ENCODE measurements around the gene RPL15. TPM values are rescaled to one million over a fixed set of nuclear protein-coding genes. Genes with fewer than 3 reads are reported as not detected.
A peak's percentile ranks its signal among the peaks of the same experiment; 100 is the strongest.

RPL15 gene
- total and polyA plus RNA-seq, 2 donors (not counting 1 experiment from before 2014, with no cell fraction given) = 2,177 to 5,195 TPM

DNA sequence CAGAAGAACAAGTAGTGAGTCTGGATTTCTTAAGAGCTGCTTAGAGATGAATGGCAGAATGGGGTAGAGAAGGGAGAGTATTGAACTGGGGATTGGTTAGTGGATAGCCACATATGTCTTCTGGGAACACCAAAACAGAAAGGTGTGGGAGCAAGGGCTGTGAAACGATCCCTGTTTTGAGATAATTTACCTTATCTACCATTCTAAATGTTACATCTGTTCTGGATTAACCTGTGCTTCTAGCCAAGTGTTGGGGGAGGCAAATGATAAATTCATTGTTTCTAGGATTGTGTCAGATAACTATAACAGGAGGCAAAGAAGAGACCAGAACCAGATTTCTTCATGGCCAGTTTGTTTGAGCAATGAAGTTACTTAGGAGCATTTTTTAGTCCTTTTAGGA is 36.6 kb downstream of the RPL15 start:
- Histone ChIP-seq H3K79me2 (ENCODE audit: control insufficient read depth, insufficient read depth, low read length) (peaks cover 92% of the 10 kb centered on the region), H3K4me1 (ENCODE audit: control insufficient read depth in 2 of 2, insufficient read depth in 2 of 2, low read length in 2 of 2) (peaks cover 47% of the 10 kb centered on the region in 2 donors), H3K36me3 (replicated peaks in 1 of 2; ENCODE audit: control extremely low read depth in 1 of 2, control insufficient read depth in 1 of 2, extremely low read depth in 1 of 2, insufficient read depth in 2 of 2, low read length in 1 of 2) (peaks cover 2 to 15% of the 10 kb centered on the region in 2 experiments), H2AFZ (ENCODE audit: insufficient read depth, low read depth, low read length, poor library complexity, severe bottlenecking) (no peak overlapping the region), H3K27me3 (replicated peaks in 1 of 4; ENCODE audit: control extremely low read depth in 1 of 4, control insufficient read depth in 3 of 4, insufficient read depth in 4 of 4, low read length in 3 of 4) (no peaks in the 10 kb centered on the region), H3K4me3 (ENCODE audit: control extremely low read depth in 1 of 5, extremely low read depth in 1 of 5, insufficient read depth in 1 of 5, low read depth in 2 of 5, low read length in 4 of 5) (no peak overlapping the region), H4K20me1 (ENCODE audit: control insufficient read depth, insufficient read depth, low read length, poor library complexity, severe bottlenecking) (peaks cover 91% of the 10 kb centered on the region), H3K9ac (ENCODE audit: low read length) (no peak overlapping the region), H3K27ac (ENCODE audit: low read length in 2 of 2) (no peak overlapping the region), H3K4me2 (replicated peaks; ENCODE audit: low read depth, low read length, poor library complexity, severe bottlenecking) (peak overlapping the region; percentile 61), H3K9me3 (ENCODE audit: control extremely low read depth in 1 of 3, control insufficient read depth in 2 of 3, insufficient read depth in 1 of 3, low read length in 2 of 3) (peaks cover 0 to 5% (median 2%) of the 10 kb centered on the region in 3 donors)
- POLR2A ChIA-PET = interaction anchor here (0.6 to 0.9 kb wide), 3 partner anchors 9 to 579 kb away, joined by 3 to 4 read pairs (median 4); partner anchors contain the start of genes NKIRAS1 and RPL15
- Mint-ChIP-seq H3K27ac (peak overlapping the region; percentile 29), H3K9me3 (ENCODE audit: insufficient read depth) (peaks cover 3% of the 10 kb centered on the region), H3K4me3 (peak overlapping the region; percentile 75), H3K4me1 (peaks cover 65% of the 10 kb centered on the region), H3K27me3 (no peaks in the 10 kb centered on the region)
- no peak for ATAC-seq (ENCODE audit: low read depth)
- DNase-seq = no peak
- CTCF ChIA-PET = interaction anchor here (0.6 to 0.9 kb wide), 5 partner anchors 65 to 1776 kb away, joined by 3 to 6 read pairs (median 3); no protein-coding TSS in a partner anchor
- no CpG with 5 or more reads among the region's 1 CpG for WGBS (ENCODE audit: insufficient coverage)
- intact Hi-C loops (cut with micrococcal nuclease) = loop anchor here (10.0 kb wide), 1 partner anchor 1831 kb away; the partner anchor contains the start of gene NGLY1
- TF ChIP-seq, protein P1, sequence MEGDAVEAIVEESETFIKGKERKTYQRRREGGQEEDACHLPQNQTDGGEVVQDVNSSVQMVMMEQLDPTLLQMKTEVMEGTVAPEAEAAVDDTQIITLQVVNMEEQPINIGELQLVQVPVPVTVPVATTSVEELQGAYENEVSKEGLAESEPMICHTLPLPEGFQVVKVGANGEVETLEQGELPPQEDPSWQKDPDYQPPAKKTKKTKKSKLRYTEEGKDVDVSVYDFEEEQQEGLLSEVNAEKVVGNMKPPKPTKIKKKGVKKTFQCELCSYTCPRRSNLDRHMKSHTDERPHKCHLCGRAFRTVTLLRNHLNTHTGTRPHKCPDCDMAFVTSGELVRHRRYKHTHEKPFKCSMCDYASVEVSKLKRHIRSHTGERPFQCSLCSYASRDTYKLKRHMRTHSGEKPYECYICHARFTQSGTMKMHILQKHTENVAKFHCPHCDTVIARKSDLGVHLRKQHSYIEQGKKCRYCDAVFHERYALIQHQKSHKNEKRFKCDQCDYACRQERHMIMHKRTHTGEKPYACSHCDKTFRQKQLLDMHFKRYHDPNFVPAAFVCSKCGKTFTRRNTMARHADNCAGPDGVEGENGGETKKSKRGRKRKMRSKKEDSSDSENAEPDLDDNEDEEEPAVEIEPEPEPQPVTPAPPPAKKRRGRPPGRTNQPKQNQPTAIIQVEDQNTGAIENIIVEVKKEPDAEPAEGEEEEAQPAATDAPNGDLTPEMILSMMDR (IDR thresholded peaks at IDR 0.05) = no peak
- TF ChIP-seq EZH2 (IDR thresholded peaks at IDR 0.05; ENCODE audit: borderline replicate concordance, insufficient read depth, low read depth, low read length, poor library complexity, severe bottlenecking) = no peak

GRCh38 chr3:23954144-23954543 is 37.2 kb downstream of the RPL15 start:
- Mint-ChIP-seq H3K27me3 (no peaks in the 10 kb centered on the region), H3K4me3 (no peak overlapping the region), H3K9me3 (ENCODE audit: insufficient read depth) (peaks cover 3% of the 10 kb centered on the region), H3K4me1 (peaks cover 64% of the 10 kb centered on the region), H3K27ac (no peak overlapping the region)
- DNase-seq (no peak), ATAC-seq (ENCODE audit: low read depth) (no peak)
- no peak overlapping the region for H3K4me3 ChIP-seq (ENCODE audit: control extremely low read depth in 1 of 5, extremely low read depth in 1 of 5, insufficient read depth in 1 of 5, low read depth in 2 of 5, low read length in 4 of 5)
- peaks cover 91% of the 10 kb centered on the region for H4K20me1 ChIP-seq (ENCODE audit: control insufficient read depth, insufficient read depth, low read length, poor library complexity, severe bottlenecking)
- WGBS (ENCODE audit: insufficient coverage) = no CpG with 5 or more reads among the region's 5 CpGs
- H3K9me3 ChIP-seq (ENCODE audit: control extremely low read depth in 1 of 3, control insufficient read depth in 2 of 3, insufficient read depth in 1 of 3, low read length in 2 of 3) = peaks cover 0 to 5% (median 2%) of the 10 kb centered on the region in 3 donors
- H3K9ac ChIP-seq (ENCODE audit: low read length) = no peak overlapping the region
- no peaks in the 10 kb centered on the region for H3K27me3 ChIP-seq (replicated peaks in 1 of 4; ENCODE audit: control extremely low read depth in 1 of 4, control insufficient read depth in 3 of 4, insufficient read depth in 4 of 4, low read length in 3 of 4)
- ChIA-PET POLR2A (no interaction called here), CTCF (interaction anchor here (0.9 kb wide), 1 partner anchor 66 kb away, joined by 3 read pairs; no protein-coding TSS in a partner anchor)
- H3K27ac ChIP-seq (ENCODE audit: low read length in 2 of 2) = no peak overlapping the region
- H3K4me1 ChIP-seq (ENCODE audit: control insufficient read depth in 2 of 2, insufficient read depth in 2 of 2, low read length in 2 of 2) = peaks cover 47% of the 10 kb centered on the region in 2 donors
- intact Hi-C loops (cut with micrococcal nuclease) = loop anchor here (10.0 kb wide), 1 partner anchor 1831 kb away; the partner anchor contains the start of gene NGLY1
- H2AFZ ChIP-seq (ENCODE audit: insufficient read depth, low read depth, low read length, poor library complexity, severe bottlenecking) = no peak overlapping the region
- TF ChIP-seq, protein P1 (IDR thresholded peaks at IDR 0.05) = no peak
- TF ChIP-seq EZH2 (IDR thresholded peaks at IDR 0.05; ENCODE audit: borderline replicate concordance, insufficient read depth, low read depth, low read length, poor library complexity, severe bottlenecking) = no peak
- H3K4me2 ChIP-seq (replicated peaks; ENCODE audit: low read depth, low read length, poor library complexity, severe bottlenecking) = no peak overlapping the region
- peaks cover 2 to 16% of the 10 kb centered on the region in 2 experiments for H3K36me3 ChIP-seq (replicated peaks in 1 of 2; ENCODE audit: control extremely low read depth in 1 of 2, control insufficient read depth in 1 of 2, extremely low read depth in 1 of 2, insufficient read depth in 2 of 2, low read length in 1 of 2)
- H3K79me2 ChIP-seq (ENCODE audit: control insufficient read depth, insufficient read depth, low read length) = peaks cover 86% of the 10 kb centered on the region
